ENCODE data around the gene PXDN. TPM values are rescaled to one million over a fixed set of nuclear protein-coding genes. Genes with fewer than 3 reads are reported as not detected.
"Not testable (repeated sequence)": the region's sequence is repeated elsewhere in the genome, so short reads cannot be mapped to it uniquely, and the experiment has no call there.

Gene PXDN
- total and polyA plus RNA-seq, 2 donors (not counting 1 experiment from before 2014, with no cell fraction given): 0.21 to 1.4 TPM

- Mint-ChIP-seq H3K27me3 (peaks cover 7% of the 10 kb centered on the region), H3K27ac (no peak overlapping the region), H3K4me1 (no peaks in the 10 kb centered on the region), H3K4me3 (no peak overlapping the region), H3K9me3 (ENCODE audit: insufficient read depth) (no peaks in the 10 kb centered on the region)
- Histone ChIP-seq H3K4me1 (ENCODE audit: control insufficient read depth in 2 of 2, insufficient read depth in 2 of 2, low read length in 2 of 2) (no peaks in the 10 kb centered on the region), H3K27ac (ENCODE audit: low read length in 2 of 2) (no peak overlapping the region), H3K36me3 (replicated peaks in 1 of 2; ENCODE audit: control extremely low read depth in 1 of 2, control insufficient read depth in 1 of 2, extremely low read depth in 1 of 2, insufficient read depth in 2 of 2, low read length in 1 of 2) (no peaks in the 10 kb centered on the region), H2AFZ (ENCODE audit: insufficient read depth, low read depth, low read length, poor library complexity, severe bottlenecking) (no peak overlapping the region), H3K79me2 (ENCODE audit: control insufficient read depth, insufficient read depth, low read length) (no peaks in the 10 kb centered on the region), H3K9ac (ENCODE audit: low read length) (no peak overlapping the region), H3K9me3 (ENCODE audit: control extremely low read depth in 1 of 3, control insufficient read depth in 2 of 3, insufficient read depth in 1 of 3, low read length in 2 of 3) (peaks cover 0 to 16% (median 0%) of the 10 kb centered on the region in 3 donors), H3K4me2 (replicated peaks; ENCODE audit: low read depth, low read length, poor library complexity, severe bottlenecking) (no peak overlapping the region), H3K4me3 (ENCODE audit: control extremely low read depth in 1 of 5, extremely low read depth in 1 of 5, insufficient read depth in 1 of 5, low read depth in 2 of 5, low read length in 4 of 5) (no peak overlapping the region), H4K20me1 (ENCODE audit: control insufficient read depth, insufficient read depth, low read length, poor library complexity, severe bottlenecking) (no peaks in the 10 kb centered on the region), H3K27me3 (replicated peaks in 1 of 4; ENCODE audit: control extremely low read depth in 1 of 4, control insufficient read depth in 3 of 4, insufficient read depth in 4 of 4, low read length in 3 of 4) (peaks cover 0 to 3% (median 0%) of the 10 kb centered on the region in 4 experiments)
- ChIA-PET CTCF (interaction anchor here (0.8 to 1.5 kb wide), 2 partner anchors 179 to 1237 kb away, joined by 3 to 4 read pairs; no protein-coding TSS in a partner anchor), POLR2A (no interaction called here)
- intact Hi-C loops (cut with micrococcal nuclease): no loop called here
- no peak for ATAC-seq (ENCODE audit: low read depth)
- no peak for DNase-seq
- no peak for TF ChIP-seq CTCF (IDR thresholded peaks at IDR 0.05)
- no peak for TF ChIP-seq EZH2 (IDR thresholded peaks at IDR 0.05; ENCODE audit: borderline replicate concordance, insufficient read depth, low read depth, low read length, poor library complexity, severe bottlenecking)
- WGBS (ENCODE audit: insufficient coverage): 58% methylated on average over 29 of the region's 30 CpGs
Observed at GRCh38 chr2:1766851-1767811, 22.8 kb upstream of the PXDN start.

- TF ChIP-seq EZH2 (IDR thresholded peaks at IDR 0.05; ENCODE audit: borderline replicate concordance, insufficient read depth, low read depth, low read length, poor library complexity, severe bottlenecking): no peak
- no peak overlapping the region for H2AFZ ChIP-seq (ENCODE audit: insufficient read depth, low read depth, low read length, poor library complexity, severe bottlenecking)
- Mint-ChIP-seq H3K27ac (no peak overlapping the region), H3K4me3 (no peak overlapping the region), H3K4me1 (no peaks in the 10 kb centered on the region), H3K9me3 (ENCODE audit: insufficient read depth) (no peaks in the 10 kb centered on the region), H3K27me3 (peaks cover 7% of the 10 kb centered on the region)
- no peaks in the 10 kb centered on the region for H3K79me2 ChIP-seq (ENCODE audit: control insufficient read depth, insufficient read depth, low read length)
- H3K9me3 ChIP-seq (ENCODE audit: control extremely low read depth in 1 of 3, control insufficient read depth in 2 of 3, insufficient read depth in 1 of 3, low read length in 2 of 3): peaks cover 0 to 16% (median 0%) of the 10 kb centered on the region in 3 donors
- peaks cover 0 to 3% (median 0%) of the 10 kb centered on the region in 4 experiments for H3K27me3 ChIP-seq (replicated peaks in 1 of 4; ENCODE audit: control extremely low read depth in 1 of 4, control insufficient read depth in 3 of 4, insufficient read depth in 4 of 4, low read length in 3 of 4)
- H3K4me3 ChIP-seq (ENCODE audit: control extremely low read depth in 1 of 5, extremely low read depth in 1 of 5, insufficient read depth in 1 of 5, low read depth in 2 of 5, low read length in 4 of 5): no peak overlapping the region
- ATAC-seq (ENCODE audit: low read depth) (no peak), DNase-seq (no peak)
- ChIA-PET POLR2A (no interaction called here), CTCF (no interaction called here)
- intact Hi-C loops (cut with micrococcal nuclease): no loop called here
- H3K4me1 ChIP-seq (ENCODE audit: control insufficient read depth in 2 of 2, insufficient read depth in 2 of 2, low read length in 2 of 2): no peaks in the 10 kb centered on the region
- no peak overlapping the region for H3K9ac ChIP-seq (ENCODE audit: low read length)
- no peak overlapping the region for H3K27ac ChIP-seq (ENCODE audit: low read length in 2 of 2)
- no peak overlapping the region for H3K4me2 ChIP-seq (replicated peaks; ENCODE audit: low read depth, low read length, poor library complexity, severe bottlenecking)
- no peaks in the 10 kb centered on the region for H4K20me1 ChIP-seq (ENCODE audit: control insufficient read depth, insufficient read depth, low read length, poor library complexity, severe bottlenecking)
- 87% methylated on average over 6 of the region's 6 CpGs for WGBS (ENCODE audit: insufficient coverage)
- H3K36me3 ChIP-seq (replicated peaks in 1 of 2; ENCODE audit: control extremely low read depth in 1 of 2, control insufficient read depth in 1 of 2, extremely low read depth in 1 of 2, insufficient read depth in 2 of 2, low read length in 1 of 2): no peaks in the 10 kb centered on the region
Observed at GRCh38 chr2:1766425-1766824, 22.1 kb upstream of the PXDN start.

GRCh38 chr2:1765201-1765600 lies 20.9 kb upstream of the PXDN start:
- H3K9ac ChIP-seq (ENCODE audit: low read length); DNase-seq; ATAC-seq (ENCODE audit: low read depth); H3K4me1 ChIP-seq (ENCODE audit: control insufficient read depth in 2 of 2, insufficient read depth in 2 of 2, low read length in 2 of 2); H3K4me2 ChIP-seq (replicated peaks; ENCODE audit: low read depth, low read length, poor library complexity, severe bottlenecking); intact Hi-C loops (cut with micrococcal nuclease); H3K36me3 ChIP-seq (replicated peaks in 1 of 2; ENCODE audit: control extremely low read depth in 1 of 2, control insufficient read depth in 1 of 2, extremely low read depth in 1 of 2, insufficient read depth in 2 of 2, low read length in 1 of 2); POLR2A ChIA-PET; H3K9me3 Mint-ChIP-seq (ENCODE audit: insufficient read depth); H2AFZ ChIP-seq (ENCODE audit: insufficient read depth, low read depth, low read length, poor library complexity, severe bottlenecking); H3K79me2 ChIP-seq (ENCODE audit: control insufficient read depth, insufficient read depth, low read length); H3K27me3 ChIP-seq (replicated peaks in 1 of 4; ENCODE audit: control extremely low read depth in 1 of 4, control insufficient read depth in 3 of 4, insufficient read depth in 4 of 4, low read length in 3 of 4); H3K27me3 Mint-ChIP-seq; H3K27ac ChIP-seq (ENCODE audit: low read length in 2 of 2); H3K4me1 Mint-ChIP-seq; H3K4me3 Mint-ChIP-seq; H3K4me3 ChIP-seq (ENCODE audit: control extremely low read depth in 1 of 5, extremely low read depth in 1 of 5, insufficient read depth in 1 of 5, low read depth in 2 of 5, low read length in 4 of 5); H4K20me1 ChIP-seq (ENCODE audit: control insufficient read depth, insufficient read depth, low read length, poor library complexity, severe bottlenecking); H3K27ac Mint-ChIP-seq; CTCF ChIA-PET: not testable (repeated sequence)
- no CpG with 5 or more reads among the region's 2 CpGs for WGBS (ENCODE audit: insufficient coverage)
- peaks cover 0 to 16% (median 0%) of the 10 kb centered on the region in 3 donors for H3K9me3 ChIP-seq (ENCODE audit: control extremely low read depth in 1 of 3, control insufficient read depth in 2 of 3, insufficient read depth in 1 of 3, low read length in 2 of 3)
